ENCODE data around the gene RBBP7.

The RBBP7 gene

DNA sequence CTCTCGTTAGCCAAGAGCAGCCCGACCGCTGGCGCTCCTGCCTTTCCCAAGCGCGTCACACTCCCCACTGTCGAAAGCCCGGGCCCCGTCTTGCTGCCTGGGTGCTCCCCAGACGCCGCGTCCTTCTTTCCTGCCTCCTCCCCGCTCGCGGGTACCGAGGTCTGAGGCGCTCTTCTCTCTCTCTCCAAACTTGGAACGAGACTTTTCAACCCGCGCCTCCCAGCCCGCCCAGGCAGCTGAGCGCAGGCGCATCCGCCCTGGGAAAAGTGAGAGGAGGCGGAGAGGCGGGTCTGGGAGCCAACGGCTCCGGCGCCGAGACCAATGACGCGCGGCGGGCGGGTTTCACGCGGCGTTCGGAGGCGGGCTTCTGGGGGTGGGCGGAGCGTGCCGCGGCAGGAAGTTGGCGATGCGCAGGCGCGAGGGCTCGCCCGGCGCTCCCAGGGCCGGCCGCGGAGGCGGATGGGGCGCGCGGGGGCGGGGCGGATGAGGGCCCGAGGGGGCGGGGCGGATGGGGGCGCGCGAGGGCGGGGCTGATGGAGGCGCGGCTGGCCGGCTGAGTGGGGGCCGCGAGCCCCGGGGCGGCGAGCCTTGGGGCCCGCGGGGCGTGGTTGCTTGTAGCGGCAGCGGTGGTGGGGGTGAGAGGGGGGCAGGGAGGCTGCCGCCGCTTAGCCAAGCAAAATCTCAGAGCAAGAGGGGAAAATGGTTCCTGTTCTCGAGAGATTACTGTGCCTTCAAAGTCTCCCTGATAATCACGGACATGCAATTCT, at the start of gene RBBP7:
RBBP7 (minus strand) TSS at position 268 of the 767 bp plus-strand sequence. CDS start 309 bp downstream, outside the sequence.
- peak; percentile 82 for DNase-seq (ENCODE audit: low spot score)

GRCh38 chrX:16918979-16919378, 48.8 kb upstream of the RBBP7 start:
- no peak for DNase-seq (ENCODE audit: low spot score)

DNA sequence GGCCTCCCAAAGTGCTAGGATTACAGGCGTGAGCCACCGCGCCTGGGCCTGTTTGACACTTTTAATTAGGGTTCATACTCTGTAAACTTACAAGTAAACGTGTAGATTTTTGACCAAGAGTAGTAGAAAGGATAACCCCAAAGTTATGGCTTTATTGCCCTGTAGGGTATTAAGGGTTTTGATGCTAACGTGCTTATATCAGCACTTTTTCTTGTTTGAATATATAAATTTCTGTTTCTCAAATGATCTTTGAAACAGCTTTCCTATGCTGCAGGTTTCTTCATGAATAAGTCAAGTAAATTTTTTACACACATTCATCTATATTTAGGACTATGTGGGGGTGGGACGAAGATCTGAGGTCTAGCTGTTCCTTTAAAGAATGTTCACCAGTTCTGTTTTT, 47.0 kb upstream of the RBBP7 start:
- no peak for DNase-seq (ENCODE audit: low spot score)

DNA sequence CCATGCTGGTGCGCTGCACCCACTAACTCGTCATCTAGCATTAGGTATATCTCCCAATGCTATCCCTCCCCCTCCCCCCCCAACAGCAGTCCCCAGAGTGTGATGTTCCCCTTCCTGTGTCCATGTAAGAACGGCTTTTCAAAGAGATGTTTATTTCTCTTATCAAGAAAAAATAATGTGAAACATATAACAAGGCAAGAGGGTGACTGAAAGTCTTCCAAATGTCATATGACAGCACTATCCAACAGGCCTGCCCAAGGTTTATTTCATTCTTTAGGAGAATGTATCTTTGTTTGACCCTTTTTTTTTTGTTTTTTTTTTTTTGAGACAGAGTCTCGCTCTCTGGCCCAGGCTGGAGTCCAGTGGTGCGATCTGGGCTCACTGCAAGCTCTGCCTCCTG, 46.4 kb upstream of the RBBP7 start:
- no peak for DNase-seq (ENCODE audit: low spot score)

DNA sequence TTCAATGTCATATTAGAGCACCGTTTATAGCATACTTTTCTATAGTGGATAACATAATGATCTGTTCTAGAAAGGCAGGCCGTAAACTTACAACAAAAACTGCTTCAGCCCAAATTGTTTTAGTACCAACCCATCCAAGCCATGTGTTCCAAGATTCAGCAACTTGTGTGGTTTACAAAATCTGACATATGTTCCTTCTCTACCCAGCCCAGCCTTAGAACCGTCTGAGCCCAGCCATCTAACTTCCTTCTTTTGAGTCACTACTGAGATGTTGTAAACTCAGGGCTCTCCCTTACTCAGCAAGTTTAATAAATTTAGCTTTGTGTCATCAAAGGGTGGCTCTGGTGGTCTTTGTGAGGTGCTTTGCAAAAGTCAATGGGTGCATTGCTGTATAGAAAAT, 43.9 kb upstream of the RBBP7 start:
- no peak for DNase-seq (ENCODE audit: low spot score)

- DNase-seq (ENCODE audit: low spot score): no peak
Observed at GRCh38 chrX:16910376-16910775, 40.2 kb upstream of the RBBP7 start.

DNA sequence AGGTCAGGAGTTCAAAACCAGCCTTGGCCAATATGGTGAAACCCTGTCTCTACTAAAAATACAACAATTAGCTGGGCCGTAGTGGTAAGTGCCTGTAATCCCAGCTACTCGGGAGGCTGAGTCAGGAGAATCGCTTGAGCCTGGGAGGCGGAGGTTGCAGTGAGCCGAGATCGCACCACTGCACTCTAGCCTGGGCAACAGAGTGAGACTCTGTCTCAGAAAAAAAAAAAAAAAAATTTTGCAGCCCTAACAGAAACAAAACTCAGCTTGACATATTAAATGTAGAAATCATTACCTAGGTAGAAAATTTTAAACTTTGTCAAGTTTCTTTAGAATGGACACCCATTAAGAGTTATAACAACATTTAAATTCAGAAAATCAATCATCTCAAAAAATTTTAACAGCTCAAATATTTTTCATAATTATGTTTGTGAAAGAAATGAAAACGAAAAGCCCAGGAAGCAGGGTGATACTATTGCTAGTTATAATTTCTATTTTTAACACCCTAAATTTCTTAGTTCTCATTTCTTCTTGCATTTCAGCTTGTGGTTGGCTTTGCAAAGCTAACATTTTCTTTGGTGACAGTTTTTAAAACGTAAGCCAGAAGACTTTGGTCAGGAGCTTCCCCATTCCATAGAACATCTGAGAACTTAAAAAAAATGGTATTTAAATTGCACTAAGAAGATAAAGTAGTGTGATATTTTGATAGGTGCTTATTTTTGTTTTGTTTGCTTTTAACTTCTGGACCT, 33.3 kb upstream of the RBBP7 start:
- no peak for DNase-seq (ENCODE audit: low spot score)

GRCh38 chrX:16897445-16897844, 27.3 kb upstream of the RBBP7 start:
- no peak for DNase-seq (ENCODE audit: low spot score)

- DNase-seq (ENCODE audit: low spot score): peak; percentile 65
Observed at GRCh38 chrX:16892504-16893362, 22.6 kb upstream of the RBBP7 start.

- DNase-seq (ENCODE audit: low spot score): no peak
Observed at GRCh38 chrX:16885628-16886027, 15.5 kb upstream of the RBBP7 start.

DNA sequence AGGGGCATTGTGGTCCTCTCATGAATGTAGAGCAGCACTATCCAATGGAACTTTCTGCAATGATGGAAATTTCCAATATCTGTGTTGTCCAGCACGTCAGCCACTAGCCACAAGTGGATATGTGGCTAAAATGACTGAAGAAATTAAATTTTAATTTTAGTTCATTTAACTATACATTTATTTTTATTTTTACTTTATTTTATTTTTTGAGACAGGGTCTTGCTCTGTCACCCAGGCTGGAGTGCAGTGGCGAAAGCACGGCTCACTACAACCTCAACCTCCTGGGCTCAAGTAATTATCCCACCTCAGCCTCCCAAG, 13.3 kb upstream of the RBBP7 start:
- DNase-seq (ENCODE audit: low spot score): no peak

DNA sequence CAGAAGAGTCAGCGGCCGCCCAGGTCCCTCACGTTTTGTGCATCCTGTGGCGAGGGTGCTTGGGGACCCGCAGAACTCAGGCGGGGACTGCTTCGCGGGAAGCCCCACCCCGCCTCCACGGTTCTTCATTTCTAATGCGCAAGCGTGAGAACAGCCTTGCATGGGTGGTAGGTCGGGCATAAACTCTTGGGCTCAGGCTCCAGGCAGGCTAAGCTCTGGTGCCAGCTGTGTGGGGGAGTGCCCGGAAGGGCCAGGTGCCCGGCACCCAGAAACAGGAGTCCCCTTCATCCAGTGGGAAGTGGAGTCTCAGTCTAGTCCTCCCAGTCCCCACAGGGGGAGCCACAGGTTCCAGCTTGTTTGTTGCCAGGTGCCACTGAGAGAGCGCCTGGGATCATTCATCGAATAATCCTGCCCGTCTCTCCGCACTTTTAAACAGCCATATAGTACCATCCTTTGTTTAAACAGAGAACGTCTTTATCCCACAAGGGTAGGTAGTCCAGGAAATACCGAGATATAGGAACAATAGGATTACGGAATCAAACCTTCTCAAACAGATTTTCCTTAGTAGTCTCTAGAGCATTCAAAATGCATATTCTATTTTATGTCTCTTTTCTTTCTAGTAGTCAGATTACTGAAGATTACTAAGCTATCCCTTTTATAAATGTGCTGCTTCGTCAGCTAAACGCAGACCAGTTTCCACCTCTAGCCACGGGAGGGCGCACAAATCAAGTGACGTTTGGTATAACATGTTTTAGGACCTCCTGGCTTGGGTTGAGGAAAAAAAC, 12.7 kb upstream of the RBBP7 start:
- DNase-seq (ENCODE audit: low spot score): peak; percentile 53

- no peak for DNase-seq (ENCODE audit: low spot score)
Observed at GRCh38 chrX:16882169-16882568, 12.0 kb upstream of the RBBP7 start.

DNA sequence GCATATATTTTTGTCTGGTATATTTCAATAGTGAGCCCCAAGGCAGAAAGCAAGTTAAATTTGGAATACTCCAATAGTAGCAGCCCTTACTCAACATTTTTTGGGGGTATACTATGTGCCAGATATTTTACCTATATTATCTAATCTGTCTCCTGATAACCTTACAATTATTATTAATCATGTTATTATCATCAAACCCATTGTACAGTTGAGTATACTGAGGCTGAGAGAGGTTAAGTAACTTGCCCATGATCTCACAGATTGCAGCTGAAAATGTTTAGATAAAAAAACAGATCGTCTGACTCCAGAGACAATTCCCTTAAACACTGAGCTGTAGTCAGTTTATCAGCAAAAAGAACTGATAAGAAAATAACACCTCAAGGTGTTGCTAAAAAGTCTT, 6.5 kb upstream of the RBBP7 start:
- no peak for DNase-seq (ENCODE audit: low spot score)

DNA sequence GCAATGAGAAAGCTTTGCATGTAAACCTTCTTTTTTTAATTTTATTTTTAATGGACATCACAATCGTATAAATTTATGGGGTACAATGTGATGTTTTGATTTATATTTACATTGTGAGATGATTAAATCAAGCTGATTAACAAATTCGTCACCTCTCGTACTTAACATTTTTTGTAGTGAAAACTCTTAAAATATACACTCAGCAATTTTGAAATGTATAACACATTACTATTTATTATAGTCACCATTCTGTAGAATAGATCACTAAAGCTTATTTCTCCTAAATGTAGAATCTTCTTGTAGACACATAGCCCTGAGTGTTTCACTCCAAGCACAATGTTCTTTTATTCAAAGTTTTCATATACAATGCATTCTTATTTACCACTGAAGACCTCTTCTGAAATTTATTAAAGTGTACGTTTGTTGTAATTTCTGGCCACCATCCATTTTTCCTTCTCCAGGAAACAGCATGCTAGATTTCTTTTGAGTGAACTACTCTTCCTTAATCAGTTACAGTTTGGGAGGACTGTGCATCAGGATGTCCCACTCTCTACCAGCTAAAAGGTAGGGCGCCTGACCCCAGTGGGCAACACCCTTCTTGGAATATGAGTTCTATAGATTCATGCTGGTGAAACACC, 4.4 kb upstream of the RBBP7 start:
- peak; percentile 37 for DNase-seq (ENCODE audit: low spot score)

DNA sequence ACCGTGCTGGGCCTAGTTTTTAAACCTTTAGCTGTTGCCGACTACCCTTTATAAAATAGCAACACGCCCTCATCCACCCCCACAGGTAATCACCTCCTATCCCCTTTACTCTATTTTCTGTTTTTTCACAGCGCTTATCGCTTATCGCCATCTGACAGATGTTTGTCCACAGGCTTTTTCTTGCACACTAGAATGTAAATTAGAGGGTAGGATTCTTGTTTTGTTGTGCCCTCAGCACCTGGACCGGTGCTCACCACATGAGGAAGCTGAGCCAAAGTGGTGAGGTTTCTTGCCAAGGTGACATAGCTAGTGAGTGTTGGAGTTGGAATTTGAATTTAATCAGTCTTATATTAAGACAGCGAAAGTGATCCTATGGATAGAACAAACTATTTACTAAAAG, 2.9 kb upstream of the RBBP7 start:
- DNase-seq (ENCODE audit: low spot score): no peak

- DNase-seq (ENCODE audit: low spot score): no peak
Observed at GRCh38 chrX:16870862-16871815, 977 bp upstream of the RBBP7 start.

DNA sequence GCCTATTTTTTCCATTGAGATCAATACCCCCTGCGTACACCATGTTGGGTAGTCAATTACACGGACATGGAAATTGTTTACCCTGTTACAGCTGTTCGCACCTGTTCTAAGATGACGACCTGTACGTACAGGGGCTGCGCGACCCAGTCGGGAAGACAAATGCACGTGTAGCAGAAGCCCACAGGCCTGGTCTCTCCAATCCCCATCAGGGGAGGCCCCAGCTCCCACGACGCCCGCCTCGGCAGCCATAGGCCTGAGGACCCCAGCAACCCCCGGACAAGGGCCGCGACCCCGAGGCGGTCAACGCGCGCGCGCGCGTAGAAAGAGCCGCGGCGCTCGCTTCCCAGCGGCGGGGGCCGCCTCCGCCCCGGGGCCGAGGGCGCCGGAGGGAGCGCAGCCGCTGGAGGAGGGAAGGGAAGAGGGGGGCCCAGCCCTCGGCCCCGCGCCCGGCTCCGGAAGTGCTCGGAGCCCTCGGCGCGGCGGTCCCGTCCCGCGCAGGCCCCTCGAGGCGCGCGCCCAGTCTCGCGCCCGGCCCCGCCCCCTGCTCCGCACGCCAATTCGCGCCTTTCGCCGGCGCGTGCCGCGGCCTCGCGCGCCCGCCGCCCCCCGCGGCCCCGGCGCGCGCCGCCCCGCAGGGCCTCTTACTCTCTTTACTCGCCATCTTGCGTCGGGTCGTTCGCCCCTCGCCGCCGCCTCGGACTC, 618 bp downstream of the RBBP7 start:
- no peak for DNase-seq (ENCODE audit: low spot score)

- no peak for DNase-seq (ENCODE audit: low spot score)
Observed at GRCh38 chrX:16868920-16869319, 1.2 kb downstream of the RBBP7 start.

DNA sequence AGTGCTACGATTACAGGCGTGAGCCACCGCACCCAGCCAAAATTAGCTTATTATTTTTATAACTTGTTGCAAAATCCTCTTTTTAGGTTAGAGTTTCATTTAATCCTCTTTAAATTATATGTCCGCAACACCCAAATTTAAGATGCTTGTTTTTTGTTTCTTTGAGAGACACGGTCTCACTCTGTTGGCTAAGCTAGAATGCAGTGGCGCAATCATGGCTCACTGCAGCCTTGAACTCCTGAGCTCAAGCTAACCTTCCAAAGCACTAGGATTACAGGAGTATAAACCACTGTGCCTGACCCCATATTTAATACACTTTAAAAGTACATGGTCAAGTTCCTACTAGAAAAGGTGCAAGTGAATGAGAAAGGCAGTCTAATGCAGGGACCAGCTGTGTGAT, 2.2 kb downstream of the RBBP7 start:
- no peak for DNase-seq (ENCODE audit: low spot score)

All from COLO829 (cell line).